GM21360 (cell line): Measurements from ENCODE around the gene PDLIM5.
"Not testable (repeated sequence)": the region's sequence is repeated elsewhere in the genome, so short reads cannot be mapped to it uniquely, and the experiment has no call there.

Source experiments
- ATAC-seq: cut with Tn5 transposase; IDR thresholded peaks from one replicate; pipeline ENCODE4 v1.9.1; 2021; ENCODE audit warnings: mild to moderate bottlenecking, moderate library complexity; ENCODE audit not compliant: unreplicated experiment

PDLIM5 gene

GRCh38 chr4:94639298-94639697, 187.6 kb downstream of the PDLIM5 start:
- no peak for ATAC-seq

DNA sequence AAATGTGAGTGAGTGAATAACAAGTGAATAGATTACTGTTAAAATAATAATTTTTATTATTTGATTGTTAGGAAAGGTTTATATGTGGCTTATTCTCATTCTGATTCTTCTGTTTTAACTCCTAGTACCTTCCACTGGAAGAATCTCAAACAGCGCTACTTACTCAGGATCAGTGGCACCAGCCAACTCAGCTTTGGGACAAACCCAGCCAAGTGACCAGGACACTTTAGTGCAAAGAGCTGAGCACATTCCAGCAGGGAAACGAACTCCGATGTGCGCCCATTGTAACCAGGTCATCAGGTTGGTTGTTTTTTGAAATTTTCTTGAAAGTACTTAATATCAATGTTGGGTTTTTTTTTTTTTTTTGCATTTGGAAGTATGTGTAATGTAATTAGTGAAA, 188.4 kb downstream of the PDLIM5 start:
- no peak for ATAC-seq

- no peak for ATAC-seq
Measured at GRCh38 chr4:94641702-94642560, 190.2 kb downstream of the PDLIM5 start.

GRCh38 chr4:94642561-94642866, 190.8 kb downstream of the PDLIM5 start:
- ATAC-seq: no peak

DNA sequence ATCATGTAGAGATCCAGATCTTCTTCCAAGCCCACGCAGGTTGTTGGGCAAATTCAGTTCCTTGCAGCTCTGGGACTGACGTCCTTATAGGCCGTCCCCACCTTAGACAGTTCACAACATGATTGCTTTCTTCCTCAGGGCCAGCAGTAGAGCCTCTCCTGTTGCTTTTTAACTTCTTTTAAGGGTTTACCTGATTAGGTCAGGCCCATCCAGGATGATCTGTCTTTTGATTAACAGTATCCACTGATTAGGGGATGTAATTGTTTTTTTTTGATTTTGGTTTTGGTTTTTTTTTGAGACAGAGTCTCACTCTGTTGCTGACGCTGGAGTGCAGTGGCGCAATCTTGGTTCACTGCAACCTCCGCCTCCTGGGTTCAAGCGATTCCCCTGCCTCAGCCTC, 197.0 kb downstream of the PDLIM5 start:
- ATAC-seq: no peak

GRCh38 chr4:94649381-94650133, 197.8 kb downstream of the PDLIM5 start:
- ATAC-seq: no peak

DNA sequence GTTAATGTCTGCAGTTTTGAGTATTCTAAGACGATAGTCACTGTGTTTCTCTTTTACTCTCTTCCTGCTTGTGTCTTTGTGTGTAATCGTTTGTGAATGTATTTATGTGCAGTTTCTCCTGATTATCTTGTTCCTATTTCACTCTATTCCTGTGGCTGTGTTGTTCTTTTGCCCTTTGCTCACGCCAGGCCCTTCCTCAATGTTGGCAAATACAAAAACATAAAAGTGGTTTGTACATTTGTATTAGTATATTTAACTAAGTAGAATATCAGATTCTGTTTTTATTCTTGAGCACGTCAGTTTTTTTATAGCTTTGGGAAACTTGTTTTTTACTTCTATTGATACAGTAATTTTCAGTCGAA, 198.4 kb downstream of the PDLIM5 start:
- ATAC-seq: no peak

DNA sequence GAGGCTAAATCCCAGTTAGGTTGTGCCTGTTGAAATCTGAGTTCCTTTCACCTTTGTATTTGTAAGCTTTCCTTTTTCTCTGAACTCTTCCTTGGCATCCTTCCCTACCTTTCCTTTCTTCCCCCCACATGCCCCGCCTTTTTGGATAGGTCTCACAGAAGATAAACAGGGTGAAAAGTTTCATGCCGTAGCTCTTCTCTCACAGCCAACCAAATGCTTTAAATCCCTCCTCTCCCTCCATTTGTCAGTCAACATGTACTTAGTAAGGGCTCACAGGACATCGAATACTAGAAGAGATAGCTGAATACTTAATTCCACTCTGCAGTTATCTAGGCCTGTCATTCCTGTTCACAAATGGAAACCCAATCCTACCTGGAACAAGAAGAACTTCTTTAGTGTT, 198.9 kb downstream of the PDLIM5 start:
- ATAC-seq: no peak

DNA sequence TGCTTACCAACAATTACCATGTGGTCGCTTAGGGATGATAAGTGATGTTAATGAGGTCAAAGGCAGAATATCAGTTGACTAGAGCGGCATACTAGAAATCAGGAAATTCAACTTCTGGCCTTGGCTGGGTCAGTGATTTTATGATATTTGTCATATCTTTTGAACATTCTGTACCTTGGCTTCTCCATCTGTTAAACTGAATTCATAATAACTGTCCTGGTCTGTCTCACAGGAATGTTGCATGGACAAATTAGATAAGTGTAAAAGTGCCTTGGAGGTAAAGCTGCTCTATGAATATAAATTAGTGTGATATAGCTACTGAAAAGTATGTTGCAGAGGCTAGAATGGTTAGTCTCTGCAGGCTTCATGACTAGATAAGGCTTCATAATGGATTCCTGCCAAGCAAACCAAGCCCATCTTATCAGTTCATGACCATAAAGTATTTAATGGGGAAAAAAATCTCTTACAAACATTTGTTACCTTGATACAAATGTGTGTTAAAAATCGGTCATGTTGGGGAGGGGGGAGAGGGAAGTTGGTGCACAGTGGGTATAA, 201.4 kb downstream of the PDLIM5 start:
- ATAC-seq: no peak

- ATAC-seq: no peak
Measured at GRCh38 chr4:94653984-94654609, 202.4 kb downstream of the PDLIM5 start.

- ATAC-seq: no peak
Measured at GRCh38 chr4:94654714-94655113, 203.0 kb downstream of the PDLIM5 start.

DNA sequence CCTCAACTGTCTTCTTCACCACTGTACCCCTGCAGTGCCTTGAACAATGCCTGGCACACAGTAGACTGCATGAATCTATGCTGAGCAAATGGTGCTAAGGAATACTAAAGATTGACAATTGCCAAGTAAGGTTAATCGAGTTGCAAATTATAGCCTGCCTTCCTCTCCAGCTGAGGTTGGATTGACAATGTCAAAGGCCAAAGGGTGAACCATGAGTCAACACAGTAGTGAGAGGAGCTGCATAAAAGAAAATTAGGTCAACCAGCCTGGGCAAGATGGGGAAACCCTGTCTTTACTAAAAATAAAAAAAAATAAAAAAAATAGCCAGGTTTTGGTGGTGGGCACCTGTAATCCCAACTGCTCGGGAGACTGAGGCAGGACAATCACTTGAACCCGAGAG, 208.9 kb downstream of the PDLIM5 start:
- no peak for ATAC-seq

- not testable (repeated sequence) for ATAC-seq
Measured at GRCh38 chr4:94665021-94665420, 213.3 kb downstream of the PDLIM5 start.

DNA sequence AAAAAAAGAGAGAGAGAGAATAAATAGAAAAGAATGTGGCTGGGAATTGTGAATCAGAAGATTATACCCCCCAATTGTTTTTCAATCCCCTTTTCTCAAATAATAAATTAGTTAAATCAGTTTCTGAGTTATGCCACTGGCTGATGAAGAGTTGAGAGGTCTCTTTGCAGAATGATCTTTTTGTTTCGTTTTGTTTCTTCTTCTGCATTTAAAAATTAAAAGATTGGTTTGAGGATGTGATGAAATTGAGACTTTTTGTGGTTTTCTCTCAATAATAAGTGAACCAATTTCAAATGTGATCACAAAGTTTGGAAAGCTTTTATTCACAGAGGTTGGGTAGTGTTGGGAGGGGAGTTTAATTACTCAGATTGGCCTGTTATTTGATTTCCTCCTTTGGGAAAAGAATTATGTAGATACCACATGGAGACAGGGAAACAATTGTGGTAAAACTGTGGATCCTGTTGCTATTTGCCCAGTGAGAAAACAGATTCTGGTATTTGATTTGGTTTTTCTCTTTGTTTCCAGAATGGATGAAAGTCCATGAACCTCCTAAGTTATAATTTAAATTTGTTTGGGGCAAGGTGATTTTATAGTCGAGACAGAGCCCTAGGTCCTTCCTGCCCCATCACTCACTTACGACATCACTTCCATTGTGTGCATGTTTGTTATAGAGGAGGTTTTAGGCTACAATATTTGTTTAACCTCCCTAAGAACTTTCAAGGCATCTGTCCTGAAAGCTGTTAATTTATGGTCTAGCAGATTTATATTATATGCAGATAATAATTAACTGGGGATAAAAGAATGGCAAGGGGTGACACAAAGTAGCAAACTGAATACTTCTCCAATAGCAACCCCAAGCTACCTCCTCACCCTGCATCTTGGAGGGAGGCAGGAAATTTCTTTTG, 214.0 kb downstream of the PDLIM5 start:
- no peak for ATAC-seq

GRCh38 chr4:94668724-94669123, 217.0 kb downstream of the PDLIM5 start:
- ATAC-seq: no peak

GRCh38 chr4:94669672-94670664, 218.2 kb downstream of the PDLIM5 start:
- no peak for ATAC-seq

GRCh38 chr4:94671113-94671512, 219.4 kb downstream of the PDLIM5 start:
- ATAC-seq: no peak

DNA sequence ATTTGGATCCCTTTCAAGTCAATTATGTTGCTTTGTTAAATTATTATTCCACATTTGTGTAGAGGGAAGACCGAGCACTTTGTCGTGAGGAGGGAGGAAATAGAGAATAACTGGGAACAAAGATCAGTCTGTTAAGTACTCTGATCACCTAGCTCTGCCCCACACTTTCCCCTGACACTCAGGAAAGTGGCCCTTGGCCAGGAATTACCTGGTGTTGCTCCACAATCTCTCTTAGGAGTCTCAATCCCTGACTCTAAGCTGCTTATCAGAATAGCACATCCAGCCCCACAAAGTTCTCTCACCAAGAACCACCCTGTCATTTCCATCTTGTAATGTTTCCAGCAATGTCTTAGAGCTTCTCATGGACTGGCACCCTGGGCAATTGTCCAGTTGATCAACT, 222.2 kb downstream of the PDLIM5 start:
- no peak for ATAC-seq

- no peak for ATAC-seq
Measured at GRCh38 chr4:94676970-94677369, 225.2 kb downstream of the PDLIM5 start.
